Gastroesophageal sphincter (tissue), 3 donors: ENCODE results near the gene ARRDC1.

Experiments
- CTCF ChIP-seq, 4 experiments: fragments of 200-600 bp in 2 of 4; fragments of 450-650 bp in 2 of 4; sonication (generic) in 1 of 4; IDR thresholded peaks; one replicate each; pipeline ENCODE4 v1.5.1; 2017 to 2019; ENCODE audit warnings: antibody characterized with exemption in 4 of 4, mild to moderate bottlenecking in 2 of 4, moderate library complexity in 2 of 4
- POLR2A ChIP-seq, 2 donors: fragments of 450-650 bp; IDR thresholded peaks; one replicate each; pipeline ENCODE4 v1.6.1; 2017; ENCODE audit warnings: antibody characterized with exemption in 2 of 2, mild to moderate bottlenecking in 2 of 2, moderate library complexity in 1 of 2
- POLR2AphosphoS5 ChIP-seq: sonication (generic); formaldehyde crosslinking; IDR thresholded peaks from one replicate; pipeline ENCODE4 v1.6.1; 2017; ENCODE audit warnings: antibody characterized with exemption

- TF ChIP-seq POLR2A (IDR thresholded peaks at IDR 0.05) (no peak), CTCF (IDR thresholded peaks at IDR 0.05) (no peak), POLR2AphosphoS5 (no peak)
These were observed 41.7 kb downstream of the ARRDC1 start for GRCh38 chr9:137647096-137647714.
